Natural killer cell treated with Interleukin-12 subunit alpha and Interleukin-12 subunit beta and Interleukin-15 and Interleukin-18, amount 100 ng/mL, for 72 hours (primary cell): Measurements from ENCODE around the gene SPRED2. TPM values are rescaled to one million over a fixed set of nuclear protein-coding genes. Genes with fewer than 3 reads are reported as not detected.

Source experiments
- ATAC-seq, 2 donors: fragments of 150-1000 bp; cut with Tn5 transposase in 1 of 2; sonication (Bioruptor Pico), chemical (Tn5 transposase) in 1 of 2; 2 replicates each; pipeline ENCODE4 v1.10.0; 2021
- DNase-seq: peaks from one replicate; pipeline ENCODE4 v3.0.0; 2022; ENCODE audit warnings: low spot score
- H3K27ac Mint-ChIP-seq, 2 donors: 1 replicate in 1 of 2; 2 replicates in 1 of 2; pipeline ENCODE4 v1.8.0; 2022; ENCODE audit warnings: mixed read lengths in 2 of 2, mild to moderate bottlenecking in 1 of 2, moderate library complexity in 1 of 2
- H3K27me3 Mint-ChIP-seq, 2 donors: 1 replicate in 1 of 2; 2 replicates in 1 of 2; pipeline ENCODE4 v1.8.0; 2022; ENCODE audit warnings: mixed read lengths in 2 of 2
- H3K36me3 Mint-ChIP-seq: one replicate; pipeline ENCODE4 v1.8.0; 2022; ENCODE audit warnings: mixed read lengths
- H3K4me1 Mint-ChIP-seq, 2 donors: 1 replicate in 1 of 2; 2 replicates in 1 of 2; pipeline ENCODE4 v1.8.0; 2022; ENCODE audit warnings: low read depth in 2 of 2, mixed read lengths in 2 of 2, mild to moderate bottlenecking in 1 of 2
- H3K4me3 Mint-ChIP-seq: one replicate; pipeline ENCODE4 v1.8.0; 2022; ENCODE audit warnings: mixed read lengths
- H3K9me3 Mint-ChIP-seq: 2 replicates; pipeline ENCODE4 v1.8.0; 2022; ENCODE audit warnings: mixed read lengths
- total RNA-seq, 2 donors: library from RNA; stranded (reverse); gene quantifications; one replicate each; pipeline ENCODE4 v1.2.3, GENCODE V29; 2022

SPRED2 gene
- total RNA-seq, 2 donors from 2014 or later, result 9.8 to 26.0 TPM

DNA sequence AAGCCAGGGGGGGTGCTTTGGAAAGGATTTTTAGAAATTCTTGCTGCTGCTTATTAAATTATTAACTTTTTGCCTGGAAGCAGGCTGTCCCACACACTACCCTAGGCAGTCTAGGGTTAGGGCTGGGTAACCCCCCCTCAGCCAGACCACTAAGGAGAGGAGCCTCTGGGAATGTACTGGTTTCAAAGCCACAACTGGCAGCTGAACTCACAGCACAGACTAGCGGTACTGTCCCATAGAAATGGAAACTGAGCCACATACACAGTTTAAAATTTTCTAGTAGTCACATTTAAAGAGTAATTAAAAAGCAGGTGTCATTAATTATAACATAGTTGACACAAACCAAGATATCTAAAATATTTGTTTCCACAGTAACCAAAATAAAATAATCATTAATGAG is 50.1 kb downstream of the SPRED2 start:
- DNase-seq, result no peak
- H3K4me3 Mint-ChIP-seq, result peak overlapping the region; percentile 59
- H3K27ac Mint-ChIP-seq, result peak overlapping the region in 1 of 2 donors; percentile 41
- H3K27me3 Mint-ChIP-seq, result peaks cover 0 to 12% of the 10 kb centered on the region in 2 donors
- H3K4me1 Mint-ChIP-seq, result peaks cover 16 to 36% of the 10 kb centered on the region in 2 donors
- H3K36me3 Mint-ChIP-seq, result no peaks in the 10 kb centered on the region
- ATAC-seq, result no peak
- no peaks in the 10 kb centered on the region for H3K9me3 Mint-ChIP-seq

DNA sequence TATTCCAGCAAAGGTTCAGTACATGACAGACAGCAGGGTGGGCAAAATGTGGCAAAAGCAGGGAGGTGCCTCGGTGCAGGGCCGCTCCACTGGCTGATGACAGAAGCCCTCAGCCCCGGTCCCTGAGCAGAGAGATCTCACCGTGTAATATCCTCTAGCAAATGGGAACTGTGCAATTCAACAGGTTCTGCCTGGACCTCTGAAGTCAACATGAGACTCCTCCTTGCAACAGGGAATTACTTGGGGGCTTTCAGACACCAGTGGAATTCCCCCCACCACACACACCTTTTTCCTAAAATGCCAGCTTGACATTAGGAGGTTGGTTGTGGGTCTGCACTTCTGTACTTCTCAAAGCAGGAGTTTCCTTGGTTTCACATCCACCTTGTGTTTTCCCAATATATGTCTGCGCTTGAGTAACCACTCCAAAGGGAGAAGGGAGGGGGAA is 50.8 kb downstream of the SPRED2 start:
- DNase-seq, result no peak
- H3K36me3 Mint-ChIP-seq, result no peaks in the 10 kb centered on the region
- ATAC-seq, result no peak

DNA sequence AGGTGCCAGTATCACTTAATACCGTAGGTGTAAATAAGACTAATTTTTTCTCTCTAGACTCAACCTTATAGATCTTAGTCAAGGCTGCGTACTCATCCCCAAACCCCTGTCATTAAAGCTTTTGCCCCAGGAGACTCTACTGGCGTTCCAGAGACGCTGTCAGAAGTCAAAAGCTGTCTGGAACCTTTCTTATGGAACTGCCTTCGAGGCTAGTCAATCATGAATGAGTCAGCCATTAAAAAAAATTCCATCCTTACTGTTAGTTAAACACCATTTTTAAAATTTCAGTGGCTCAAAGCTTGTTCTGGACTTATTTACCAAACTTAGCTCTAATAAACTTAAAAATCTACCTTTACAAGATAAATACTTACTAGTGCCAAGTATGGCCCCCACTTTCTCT is 52.1 kb downstream of the SPRED2 start:
- Mint-ChIP-seq H3K36me3 (no peaks in the 10 kb centered on the region), H3K9me3 (no peaks in the 10 kb centered on the region), H3K27me3 (peaks cover 0 to 7% of the 10 kb centered on the region in 2 donors), H3K4me3 (no peak overlapping the region), H3K4me1 (peaks cover 16 to 37% of the 10 kb centered on the region in 2 donors), H3K27ac (no peak overlapping the region)
- no peak for DNase-seq
- ATAC-seq, result no peak

More for the DNA sequence above, 50.8 kb downstream of the SPRED2 start:
- no peak overlapping the region for H3K27ac Mint-ChIP-seq
- peaks cover 16 to 40% of the 10 kb centered on the region in 2 donors for H3K4me1 Mint-ChIP-seq
- H3K9me3 Mint-ChIP-seq, result no peaks in the 10 kb centered on the region
- H3K27me3 Mint-ChIP-seq, result peaks cover 0 to 12% of the 10 kb centered on the region in 2 donors
- peak overlapping the region; percentile 12 for H3K4me3 Mint-ChIP-seq

DNA sequence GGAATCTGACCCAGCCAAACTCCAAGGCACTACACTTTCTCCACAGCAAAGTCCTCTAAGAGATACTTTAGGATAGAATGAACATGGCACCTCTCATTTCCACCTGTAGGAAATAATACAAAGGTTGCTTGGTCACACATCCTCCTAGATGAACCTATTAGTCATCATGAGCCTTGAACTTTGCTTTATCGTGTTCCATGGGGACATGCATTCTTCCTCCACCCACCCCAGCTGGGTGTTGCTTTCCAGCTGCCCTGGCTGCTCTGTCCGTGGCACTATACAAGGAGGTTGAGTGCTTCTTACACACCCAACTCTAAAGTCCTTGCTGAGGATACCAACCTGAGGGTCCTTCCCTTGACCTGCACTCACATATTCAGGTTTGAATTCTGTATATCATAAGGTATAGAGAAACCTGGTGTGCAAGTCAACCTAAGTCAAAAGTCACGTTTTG is 52.7 kb downstream of the SPRED2 start:
- no peak overlapping the region for H3K27ac Mint-ChIP-seq

DNA sequence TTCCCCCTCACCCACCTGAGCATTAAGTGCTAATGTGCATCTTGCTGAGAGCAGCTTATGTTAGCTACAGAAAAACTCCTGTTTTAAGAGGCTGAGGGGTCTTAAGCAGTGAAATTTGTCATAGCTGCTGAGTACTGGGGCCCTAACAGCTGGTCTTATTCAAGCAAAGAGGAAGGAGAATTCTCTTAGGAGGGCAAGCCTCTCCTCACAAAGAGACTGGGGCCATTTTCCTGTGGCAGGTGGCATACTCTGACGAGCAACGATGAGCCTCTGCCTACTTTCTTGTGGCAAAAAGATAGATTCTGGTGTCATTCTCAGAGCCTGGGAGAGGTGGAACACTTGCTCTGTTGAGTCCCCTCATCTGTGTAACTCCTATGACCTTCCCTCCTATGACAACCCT is 53.2 kb downstream of the SPRED2 start:
- H3K27ac Mint-ChIP-seq, result no peak overlapping the region
- peaks cover 0 to 4% of the 10 kb centered on the region in 2 donors for H3K27me3 Mint-ChIP-seq
- no peaks in the 10 kb centered on the region for H3K36me3 Mint-ChIP-seq
- DNase-seq (no peak), ATAC-seq (no peak)
- no peaks in the 10 kb centered on the region for H3K9me3 Mint-ChIP-seq
- H3K4me1 Mint-ChIP-seq, result peaks cover 16 to 33% of the 10 kb centered on the region in 2 donors
- H3K4me3 Mint-ChIP-seq, result no peak overlapping the region

More for the DNA sequence above, 52.7 kb downstream of the SPRED2 start:
- Mint-ChIP-seq H3K36me3 (no peaks in the 10 kb centered on the region), H3K4me1 (peaks cover 16 to 36% of the 10 kb centered on the region in 2 donors), H3K27me3 (peaks cover 0 to 6% of the 10 kb centered on the region in 2 donors), H3K4me3 (no peak overlapping the region), H3K9me3 (no peaks in the 10 kb centered on the region)
- DNase-seq, result no peak
- ATAC-seq, result no peak

DNA sequence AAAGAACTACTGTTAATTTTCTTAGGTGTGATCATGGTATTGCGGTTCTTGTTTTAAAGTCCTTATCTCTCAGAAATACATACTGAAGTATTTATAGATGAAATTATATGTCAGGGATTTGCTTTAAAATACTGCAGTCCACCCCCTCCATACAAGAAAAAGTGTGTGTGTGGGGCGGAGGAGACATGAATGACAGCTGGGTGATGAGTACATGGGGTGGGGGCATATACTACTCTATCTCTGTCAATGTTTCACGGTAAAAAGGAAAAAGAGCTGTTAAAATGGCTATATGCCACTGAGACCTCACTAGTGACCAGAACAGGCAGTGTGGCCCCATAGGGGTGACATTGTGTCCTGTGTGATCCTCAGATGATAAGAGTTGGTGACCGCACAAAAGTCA is 54.1 kb downstream of the SPRED2 start:
- Mint-ChIP-seq H3K27me3 (peaks cover 0 to 4% of the 10 kb centered on the region in 2 donors), H3K27ac (no peak overlapping the region), H3K9me3 (no peaks in the 10 kb centered on the region), H3K36me3 (no peaks in the 10 kb centered on the region), H3K4me1 (peaks cover 12 to 33% of the 10 kb centered on the region in 2 donors), H3K4me3 (no peak overlapping the region)
- ATAC-seq (no peak), DNase-seq (no peak)

DNA sequence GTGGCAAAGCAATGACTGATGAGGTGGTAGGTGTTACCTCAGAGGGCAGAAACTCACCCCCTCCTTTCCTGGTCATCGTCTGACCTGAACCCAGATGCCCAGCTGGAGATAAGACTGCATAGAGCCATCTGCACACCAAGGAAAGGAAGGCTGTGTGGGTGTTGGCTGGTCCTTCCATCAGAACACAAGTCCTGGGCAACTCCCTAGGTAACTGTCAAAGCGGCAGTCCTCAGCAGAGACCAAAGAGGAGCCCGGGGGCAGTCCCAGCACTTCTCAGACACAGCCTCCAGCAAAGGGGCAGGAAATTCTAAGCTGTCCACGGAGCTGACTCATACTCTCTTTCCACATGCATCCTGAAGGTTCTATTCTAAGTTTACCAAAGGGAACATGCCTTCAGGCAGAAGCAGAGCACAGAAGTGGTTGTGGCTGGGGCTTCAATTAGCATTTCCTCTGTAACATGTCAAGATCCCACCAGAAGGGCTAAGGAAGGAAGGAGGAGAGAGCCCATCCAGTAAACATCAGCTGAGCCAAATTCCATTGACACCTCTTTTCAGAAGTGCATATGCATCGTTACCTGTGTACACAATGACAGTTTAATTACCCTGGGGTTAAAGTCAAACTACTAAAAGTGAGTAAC is 54.7 kb downstream of the SPRED2 start:
- peaks cover 7 to 31% of the 10 kb centered on the region in 2 donors for H3K4me1 Mint-ChIP-seq
- no peak overlapping the region for H3K4me3 Mint-ChIP-seq
- DNase-seq (no peak), ATAC-seq (peak; percentile 63 to 84)
- no peaks in the 10 kb centered on the region for H3K36me3 Mint-ChIP-seq
- no peak overlapping the region for H3K27ac Mint-ChIP-seq
- no peaks in the 10 kb centered on the region for H3K9me3 Mint-ChIP-seq
- H3K27me3 Mint-ChIP-seq, result peaks cover 0 to 4% of the 10 kb centered on the region in 2 donors

DNA sequence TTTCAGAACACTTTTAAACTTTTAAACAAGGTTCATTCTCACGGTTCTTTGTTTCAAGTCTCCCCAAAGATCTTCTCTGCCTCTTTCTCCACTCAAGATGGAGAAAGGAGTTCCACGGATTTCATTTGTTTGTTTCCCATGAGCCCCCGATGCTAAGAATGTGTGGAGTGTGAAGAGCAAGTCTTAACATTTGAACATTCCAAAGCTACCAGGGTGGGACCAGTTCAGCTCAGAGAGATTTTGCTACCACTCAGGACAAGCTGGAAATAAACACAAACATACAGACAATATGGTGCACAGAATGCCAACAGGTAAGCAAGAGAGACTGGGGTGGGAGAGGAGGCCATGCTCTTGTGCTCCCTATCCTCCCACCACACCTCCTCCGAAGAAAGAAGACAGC is 56.7 kb downstream of the SPRED2 start:
- Mint-ChIP-seq H3K36me3 (no peaks in the 10 kb centered on the region), H3K4me3 (no peak overlapping the region), H3K9me3 (no peaks in the 10 kb centered on the region), H3K4me1 (peaks cover 2 to 24% of the 10 kb centered on the region in 2 donors), H3K27ac (no peak overlapping the region), H3K27me3 (no peaks in the 10 kb centered on the region)
- DNase-seq (no peak), ATAC-seq (no peak)

DNA sequence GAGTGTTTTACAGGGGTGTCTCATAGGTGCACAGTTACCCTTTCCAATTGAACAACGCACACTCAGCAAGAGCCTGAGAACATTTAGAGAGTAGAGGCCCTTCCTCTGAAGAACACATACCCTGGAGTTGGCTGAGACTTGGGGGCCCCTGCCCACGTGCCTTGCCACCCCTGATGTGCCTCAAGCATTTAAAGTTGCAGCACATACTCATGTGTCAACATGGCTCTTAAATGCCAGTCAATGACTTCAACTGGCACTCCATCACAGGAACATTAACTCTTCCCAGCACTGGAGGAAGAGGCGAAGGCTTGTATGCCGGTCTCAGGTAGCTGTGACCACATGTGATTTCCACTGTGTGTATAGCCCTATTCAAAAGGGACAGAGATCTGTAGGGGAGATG is 57.4 kb downstream of the SPRED2 start:
- Mint-ChIP-seq H3K27me3 (no peaks in the 10 kb centered on the region), H3K9me3 (no peaks in the 10 kb centered on the region), H3K4me3 (no peak overlapping the region), H3K27ac (no peak overlapping the region), H3K36me3 (no peaks in the 10 kb centered on the region), H3K4me1 (peaks cover 8 to 29% of the 10 kb centered on the region in 2 donors)
- DNase-seq (no peak), ATAC-seq (no peak)

DNA sequence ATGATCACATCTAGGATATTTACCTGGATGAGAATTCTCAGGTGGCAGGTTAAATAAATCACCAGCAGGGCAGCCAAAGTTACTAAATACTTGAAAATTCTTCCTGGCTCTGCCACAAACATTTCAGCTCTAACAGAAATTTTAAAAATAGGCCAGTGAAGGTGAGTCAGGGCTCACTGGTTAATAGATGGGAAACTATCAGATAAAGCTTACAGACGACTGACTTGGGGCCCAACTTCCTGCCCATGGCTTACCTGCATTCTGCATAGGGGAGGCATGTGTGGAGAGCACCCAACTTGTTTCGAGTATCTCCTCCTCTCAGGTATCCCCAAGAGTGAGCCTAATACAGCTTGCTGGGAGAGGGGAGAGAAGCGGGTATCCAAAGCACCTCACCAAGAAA is 57.8 kb downstream of the SPRED2 start:
- Mint-ChIP-seq H3K4me1 (peaks cover 8 to 29% of the 10 kb centered on the region in 2 donors), H3K4me3 (no peak overlapping the region), H3K36me3 (no peaks in the 10 kb centered on the region), H3K27ac (no peak overlapping the region), H3K9me3 (no peaks in the 10 kb centered on the region), H3K27me3 (no peaks in the 10 kb centered on the region)
- no peak for DNase-seq
- ATAC-seq, result no peak

DNA sequence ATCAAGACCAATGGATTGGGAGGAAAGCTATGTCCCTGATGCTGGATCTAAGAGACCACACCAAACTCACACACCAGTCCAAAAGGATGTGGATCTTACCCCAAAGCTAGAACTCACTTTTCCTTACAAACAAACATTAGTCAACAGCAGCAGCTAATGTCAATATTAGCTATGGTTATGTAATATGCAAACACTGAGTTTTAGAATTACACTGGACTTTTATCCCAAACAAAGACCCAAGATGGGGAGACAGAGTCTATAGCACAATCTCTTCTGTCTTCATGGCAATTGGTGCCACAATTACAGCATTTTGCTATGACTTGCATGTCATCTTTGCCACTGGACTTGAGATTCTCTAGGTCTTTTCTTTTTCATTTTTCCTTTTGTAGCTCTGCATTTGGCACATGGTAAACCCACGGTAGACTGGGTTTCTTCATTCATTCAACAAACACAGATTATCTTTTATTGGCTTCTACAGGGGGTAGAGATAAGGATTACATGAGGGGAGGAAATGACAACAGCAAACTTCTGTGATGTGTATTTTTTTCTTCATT is 59.0 kb downstream of the SPRED2 start:
- no peak overlapping the region for H3K27ac Mint-ChIP-seq
- ATAC-seq (no peak), DNase-seq (no peak)
- no peaks in the 10 kb centered on the region for H3K9me3 Mint-ChIP-seq
- H3K27me3 Mint-ChIP-seq, result no peaks in the 10 kb centered on the region
- H3K4me1 Mint-ChIP-seq, result peaks cover 13 to 29% of the 10 kb centered on the region in 2 donors
- no peaks in the 10 kb centered on the region for H3K36me3 Mint-ChIP-seq
- H3K4me3 Mint-ChIP-seq, result no peak overlapping the region

DNA sequence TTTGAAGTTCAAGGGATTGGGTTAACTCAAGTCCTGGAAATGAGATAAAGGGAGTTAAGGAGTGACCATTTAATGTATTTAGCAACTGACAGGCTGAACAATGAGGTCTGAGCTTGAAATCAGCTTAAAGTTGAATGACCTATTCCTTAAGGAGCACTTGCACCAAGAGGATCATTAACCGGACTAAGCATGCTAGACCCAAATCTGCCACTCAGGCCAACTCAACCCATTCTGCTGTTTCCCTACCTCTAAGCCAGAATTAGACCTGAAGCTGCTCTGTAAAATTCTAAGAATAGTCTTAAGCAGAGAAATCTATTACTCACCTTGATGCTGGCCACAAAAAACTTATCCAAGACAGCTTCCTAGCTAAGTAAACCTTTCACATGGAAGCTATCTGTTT is 59.8 kb downstream of the SPRED2 start:
- Mint-ChIP-seq H3K4me3 (no peak overlapping the region), H3K27ac (no peak overlapping the region), H3K36me3 (no peaks in the 10 kb centered on the region), H3K9me3 (no peaks in the 10 kb centered on the region), H3K27me3 (no peaks in the 10 kb centered on the region), H3K4me1 (peaks cover 16 to 26% of the 10 kb centered on the region in 2 donors)
- ATAC-seq (no peak), DNase-seq (no peak)

DNA sequence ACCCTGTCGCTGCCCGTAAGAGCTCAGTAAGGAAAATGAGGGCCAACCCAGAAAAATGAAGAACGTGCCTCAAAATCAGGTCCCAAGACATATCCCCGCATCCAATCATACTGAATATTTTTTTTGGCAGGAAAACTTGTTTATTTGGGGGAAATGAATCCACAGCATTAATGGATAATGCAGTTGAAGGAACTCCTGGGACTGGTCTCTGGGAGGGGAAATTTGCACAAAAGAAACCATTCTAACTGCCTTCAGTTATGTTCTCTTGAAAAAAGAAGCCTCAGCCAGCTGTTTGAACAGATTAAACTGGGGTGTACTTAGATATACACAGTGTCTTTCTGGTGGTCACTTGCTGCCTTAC is 61.3 kb downstream of the SPRED2 start:
- Mint-ChIP-seq H3K9me3 (no peaks in the 10 kb centered on the region), H3K4me1 (peaks cover 25 to 32% of the 10 kb centered on the region in 2 donors), H3K4me3 (no peak overlapping the region), H3K27me3 (no peaks in the 10 kb centered on the region), H3K36me3 (no peaks in the 10 kb centered on the region), H3K27ac (no peak overlapping the region)
- DNase-seq (no peak), ATAC-seq (no peak)

DNA sequence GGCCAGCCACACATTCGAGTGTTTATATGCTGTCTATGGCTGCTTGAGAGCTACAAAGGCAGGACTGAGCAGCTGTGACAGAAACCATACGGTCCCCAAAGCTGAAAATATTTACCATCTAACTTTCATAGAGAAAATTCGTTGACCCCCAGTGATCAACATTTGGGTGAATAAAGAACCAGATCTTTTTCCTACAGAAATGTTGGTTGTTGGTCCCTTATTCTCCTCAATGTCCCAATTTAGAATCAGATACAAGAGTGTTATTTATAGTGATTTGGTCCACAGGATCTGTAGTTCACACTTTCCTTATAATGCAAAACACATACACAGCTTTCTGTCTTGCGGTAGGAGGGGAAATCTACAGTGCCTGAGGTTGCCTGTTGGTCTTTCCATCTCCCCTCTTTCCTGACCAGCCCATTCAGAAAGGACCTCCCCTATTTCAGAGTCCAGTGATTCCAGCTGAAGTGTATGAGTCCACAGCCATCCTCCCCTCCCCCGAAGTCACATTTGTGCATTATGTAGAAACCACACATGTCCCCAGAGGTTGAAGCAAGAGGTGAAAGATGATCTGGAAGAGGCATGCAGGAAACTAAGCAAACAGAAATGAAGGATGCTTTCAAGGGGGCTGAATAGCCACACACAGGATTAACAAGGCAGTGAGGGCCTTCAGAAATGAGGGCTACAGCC is 61.9 kb downstream of the SPRED2 start:
- DNase-seq, result no peak
- no peaks in the 10 kb centered on the region for H3K36me3 Mint-ChIP-seq
- ATAC-seq, result no peak
- H3K27ac Mint-ChIP-seq, result no peak overlapping the region
- no peaks in the 10 kb centered on the region for H3K9me3 Mint-ChIP-seq
- H3K27me3 Mint-ChIP-seq, result no peaks in the 10 kb centered on the region
- H3K4me3 Mint-ChIP-seq, result no peak overlapping the region
- H3K4me1 Mint-ChIP-seq, result peaks cover 26 to 34% of the 10 kb centered on the region in 2 donors
